Smooth muscle cell (in vitro differentiated cells): ENCODE measurements around the gene KIRREL3. TPM values are rescaled to one million over a fixed set of nuclear protein-coding genes. Genes with fewer than 3 reads are reported as not detected.

Experiments
- DNase-seq: peaks from one replicate; lab custom pipeline; 2025; ENCODE audit not compliant: unreplicated experiment; lab: John Stamatoyannopoulos, UW
- H2AFZ ChIP-seq: fragments of 200-600 bp; sonication (generic); 2 replicates; pipeline ENCODE4 v1.6.0; 2016; ENCODE audit warnings: antibody characterized with exemption, low read depth, mild to moderate bottlenecking
- H3F3A ChIP-seq: fragments of 200-600 bp; sonication (generic); 2 replicates; pipeline ENCODE4 v1.6.0; 2017; ENCODE audit warnings: antibody characterized with exemption, low read depth
- H3K27ac ChIP-seq: fragments of 200-600 bp; sonication (generic); 2 replicates; pipeline ENCODE4 v1.5.1; 2016; ENCODE audit warnings: low read depth, mild to moderate bottlenecking
- H3K27me3 ChIP-seq: fragments of 200-600 bp; sonication (generic); 2 replicates; pipeline ENCODE4 v1.6.1; 2016; ENCODE audit warnings: low read depth, mild to moderate bottlenecking
- H3K36me3 ChIP-seq: fragments of 200-600 bp; sonication (generic); 2 replicates; pipeline ENCODE4 v1.5.1; 2016; ENCODE audit warnings: low read depth
- H3K4me1 ChIP-seq: fragments of 200-600 bp; sonication (generic); 2 replicates; pipeline ENCODE4 v1.5.1; 2016; ENCODE audit warnings: low read depth
- H3K4me2 ChIP-seq: fragments of 200-600 bp; sonication (generic); 2 replicates; pipeline ENCODE4 v1.6.0; 2016; ENCODE audit warnings: mild to moderate bottlenecking
- H3K4me3 ChIP-seq: fragments of 200-600 bp; sonication (generic); 2 replicates; pipeline ENCODE4 v1.5.1; 2016; ENCODE audit warnings: mild to moderate bottlenecking
- H3K79me2 ChIP-seq: fragments of 200-600 bp; sonication (generic); 2 replicates; pipeline ENCODE4 v1.6.0; 2016; ENCODE audit warnings: low read depth, mild to moderate bottlenecking
- H3K9ac ChIP-seq: fragments of 200-600 bp; sonication (generic); 2 replicates; pipeline ENCODE4 v1.6.0; 2016; ENCODE audit warnings: low read depth
- H3K9me3 ChIP-seq: fragments of 200-600 bp; sonication (generic); replicated peaks from 2 replicates; pipeline ENCODE4 v1.5.1; 2016; ENCODE audit warnings: low read depth
- H4K20me1 ChIP-seq: fragments of 200-600 bp; sonication (generic); 2 replicates; pipeline ENCODE4 v1.6.0; 2016; ENCODE audit warnings: low read depth
- CTCF ChIP-seq: fragments of 200-600 bp; sonication (generic); IDR thresholded peaks from 2 replicates; pipeline ENCODE4 v1.5.1; 2017; ENCODE audit warnings: borderline replicate concordance, mild to moderate bottlenecking, antibody characterized with exemption; ENCODE audit not compliant: insufficient read depth, poor library complexity, severe bottlenecking
- WGBS: methylation state at CpG from one replicate; pipeline ENCODE4 v1.1.7; 2016; ENCODE audit warnings: low lambda C conversion rate; 5-methylcytosine and 5-hydroxymethylcytosine counted together
- polyA plus RNA-seq: library from polyadenylated mRNA; unstranded; fragments of >200 nt; fragmentation: Nextera tagmentation; extraction: Ambion mirVana; gene quantifications from 2 replicates; pipeline ENCODE4 v1.2.1, GENCODE V29; 2016
- total RNA-seq: library from RNA; depleted of rRNA; stranded (reverse); fragments of >200 nt; gene quantifications from 2 replicates; pipeline ENCODE4 v1.2.3, GENCODE V29; 2014

The KIRREL3 gene
- total and polyA plus RNA-seq, 2 experiments from 2014 or later = 1.2 TPM; not detected in 1

DNA sequence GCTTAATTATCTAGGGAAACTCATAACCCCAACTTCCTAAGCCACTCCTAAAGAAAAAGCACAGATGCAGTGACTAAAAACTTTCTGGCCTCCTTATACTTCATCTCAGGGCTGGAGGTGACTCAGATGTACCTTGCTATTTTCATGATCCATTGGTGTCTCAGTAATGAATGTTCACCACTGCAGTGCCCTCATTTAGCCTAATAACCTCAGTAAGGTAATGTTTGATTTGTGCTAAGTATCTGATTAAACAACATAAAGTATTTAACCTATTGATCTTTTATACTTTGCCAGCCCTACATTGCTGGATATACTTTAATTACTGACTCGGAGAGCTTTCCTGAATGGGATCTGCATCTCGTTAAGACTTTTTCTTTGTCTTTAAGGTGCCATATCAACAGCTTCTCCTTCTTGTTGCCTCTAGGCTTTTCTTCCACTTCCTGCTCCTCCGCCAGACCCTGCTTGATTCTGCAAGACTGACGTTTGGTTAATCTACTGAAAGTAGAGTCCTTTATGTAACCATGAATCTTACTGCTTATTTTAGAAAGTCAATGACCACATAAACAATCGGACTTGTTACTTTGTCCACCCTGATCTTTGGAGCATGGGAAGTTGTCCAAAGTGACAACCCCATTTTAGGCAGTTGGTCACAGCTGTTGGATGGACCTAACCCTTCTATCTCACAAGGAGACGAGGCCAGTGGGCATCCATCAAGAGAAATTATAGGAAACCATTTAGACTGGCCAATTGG is 342.1 kb downstream of the KIRREL3 start:
- Histone ChIP-seq H3K79me2 (no peaks in the 10 kb centered on the region), H3K36me3 (no peaks in the 10 kb centered on the region), H3K27ac (no peak overlapping the region), H3K9me3 (no peaks in the 10 kb centered on the region), H3F3A (no peaks in the 10 kb centered on the region), H3K4me3 (no peak overlapping the region), H3K9ac (no peak overlapping the region), H3K4me1 (peaks cover 7% of the 10 kb centered on the region), H3K4me2 (no peak overlapping the region), H2AFZ (no peak overlapping the region), H3K27me3 (peaks cover 8% of the 10 kb centered on the region), H4K20me1 (no peaks in the 10 kb centered on the region)
- no peak for TF ChIP-seq CTCF
- 82% methylated on average over 6 of the region's 6 CpGs for WGBS
- no peak for DNase-seq

DNA sequence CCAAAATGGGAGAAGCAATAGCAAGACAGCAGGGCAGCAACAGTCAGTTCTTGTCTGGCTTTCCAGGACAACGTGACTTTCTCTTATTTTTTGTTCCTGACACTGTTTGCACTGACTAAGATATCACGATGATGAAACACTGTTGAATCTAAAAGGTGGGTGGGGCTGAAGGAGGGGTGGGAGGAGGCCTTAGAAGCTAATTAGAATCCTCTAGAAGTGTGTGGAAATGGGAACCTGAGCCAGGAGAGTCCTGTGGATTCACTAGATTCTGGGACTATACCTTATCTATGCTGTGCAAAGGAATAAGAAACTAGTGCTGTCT is 344.8 kb downstream of the KIRREL3 start:
- Histone ChIP-seq H3K27me3 (peaks cover 12% of the 10 kb centered on the region), H3F3A (no peaks in the 10 kb centered on the region), H3K4me1 (peaks cover 7% of the 10 kb centered on the region), H3K79me2 (no peaks in the 10 kb centered on the region), H3K9me3 (no peaks in the 10 kb centered on the region), H3K9ac (no peak overlapping the region), H3K4me3 (no peak overlapping the region), H3K36me3 (no peaks in the 10 kb centered on the region), H4K20me1 (no peaks in the 10 kb centered on the region), H2AFZ (no peak overlapping the region), H3K27ac (no peak overlapping the region), H3K4me2 (no peak overlapping the region)
- no peak for TF ChIP-seq CTCF
- DNase-seq = no peak
- 45% methylated on average over 2 of the region's 2 CpGs for WGBS

DNA sequence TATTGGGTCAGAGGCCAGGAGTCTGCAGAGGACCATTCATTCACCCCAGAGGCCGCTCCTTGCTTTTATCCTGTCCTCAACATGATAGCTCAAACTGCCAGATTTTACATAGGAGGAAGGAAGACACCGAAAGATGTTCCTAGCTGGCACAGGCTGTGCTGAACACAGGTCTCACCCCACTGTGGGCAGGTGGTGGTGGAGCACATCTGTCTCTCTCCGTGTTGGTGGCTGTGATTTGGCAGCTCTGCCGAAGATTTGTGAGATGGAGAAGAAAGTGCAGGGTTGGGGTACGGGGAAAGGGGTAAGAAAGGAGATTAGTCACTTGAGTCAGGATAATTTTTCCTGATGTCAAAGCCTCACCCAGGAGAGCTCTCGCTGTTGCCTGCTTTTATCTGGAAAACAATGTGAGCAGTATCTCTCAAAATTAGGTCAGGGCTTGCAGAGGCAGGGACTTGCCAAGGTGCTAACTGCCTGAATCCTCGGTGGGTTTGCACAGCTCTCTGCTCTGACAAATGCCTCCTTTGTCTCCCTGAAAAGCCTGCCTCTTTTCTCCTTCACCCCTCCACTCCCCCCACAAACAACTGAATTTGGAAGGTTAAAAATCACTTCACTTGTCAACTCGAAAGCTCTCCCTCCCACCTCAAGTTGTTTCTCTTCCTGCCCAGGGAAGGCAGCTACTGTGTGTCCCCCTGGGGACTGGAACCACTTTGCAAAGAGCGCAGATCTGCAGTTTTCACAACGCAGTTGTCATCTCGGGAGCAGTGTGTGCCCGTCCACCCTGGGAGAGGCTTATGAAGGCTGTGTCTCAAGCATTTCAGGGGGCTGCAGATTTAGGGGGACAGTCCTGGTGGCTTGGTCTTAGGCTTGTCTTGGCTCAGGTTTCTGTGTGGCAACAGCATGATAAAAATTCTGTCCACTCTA is 345.4 kb downstream of the KIRREL3 start:
- no peak overlapping the region for H2AFZ ChIP-seq
- no peaks in the 10 kb centered on the region for H4K20me1 ChIP-seq
- no peak for DNase-seq
- H3K27ac ChIP-seq = no peak overlapping the region
- no peak for TF ChIP-seq CTCF
- no peaks in the 10 kb centered on the region for H3K79me2 ChIP-seq
- no peaks in the 10 kb centered on the region for H3K36me3 ChIP-seq
- no peak overlapping the region for H3K9ac ChIP-seq
- H3K9me3 ChIP-seq = no peaks in the 10 kb centered on the region
- peaks cover 7% of the 10 kb centered on the region for H3K4me1 ChIP-seq
- H3K27me3 ChIP-seq = peaks cover 12% of the 10 kb centered on the region
- no peak overlapping the region for H3K4me3 ChIP-seq
- no peaks in the 10 kb centered on the region for H3F3A ChIP-seq
- 75% methylated on average over 12 of the region's 12 CpGs for WGBS
- no peak overlapping the region for H3K4me2 ChIP-seq
